Measurements from ENCODE around the gene NDUFS2.
"Not testable (repeated sequence)": the region's sequence is repeated elsewhere in the genome, so short reads cannot be mapped to it uniquely, and the experiment has no call there.

NDUFS2 gene

GRCh38 chr1:161250100-161250499 lies 47.9 kb downstream of the NDUFS2 start:
- not testable (repeated sequence) for DNase-seq (ENCODE audit: low read depth in 2 of 2)

- DNase-seq (ENCODE audit: low read depth in 2 of 2): no peak
Measured at GRCh38 chr1:161250829-161251228, 48.7 kb downstream of the NDUFS2 start.

- DNase-seq (ENCODE audit: low read depth in 2 of 2): no peak
Measured at GRCh38 chr1:161251579-161251978, 49.4 kb downstream of the NDUFS2 start.

- not testable (repeated sequence) for DNase-seq (ENCODE audit: low read depth in 2 of 2)
Measured at GRCh38 chr1:161255302-161255701, 53.1 kb downstream of the NDUFS2 start.

- not testable (repeated sequence) for DNase-seq (ENCODE audit: low read depth in 2 of 2)
Measured at GRCh38 chr1:161255955-161256520, 53.9 kb downstream of the NDUFS2 start.

GRCh38 chr1:161257109-161257508 lies 54.9 kb downstream of the NDUFS2 start:
- peak in 1 of 2 donors; percentile 9 for DNase-seq (ENCODE audit: low read depth in 2 of 2)

GRCh38 chr1:161258439-161259344 lies 56.5 kb downstream of the NDUFS2 start, which contains the start of gene PCP4L1:
TSS of gene PCP4L1 (plus strand) at chr1:161258745. CDS start at chr1:161258975, 230 bp downstream.
- peak; percentile 26 to 36 for DNase-seq (ENCODE audit: low read depth in 2 of 2)

GRCh38 chr1:161259345-161259702 lies 57.2 kb downstream of the NDUFS2 start:
- no peak for DNase-seq (ENCODE audit: low read depth in 2 of 2)

GRCh38 chr1:161259765-161260164 lies 57.6 kb downstream of the NDUFS2 start:
- no peak for DNase-seq (ENCODE audit: low read depth in 2 of 2)

- DNase-seq (ENCODE audit: low read depth in 2 of 2): no peak
Measured at GRCh38 chr1:161260376-161261260, 58.5 kb downstream of the NDUFS2 start.

- DNase-seq (ENCODE audit: low read depth in 2 of 2): no peak
Measured at GRCh38 chr1:161261261-161262235, 59.4 kb downstream of the NDUFS2 start.
